ENCODE measurements around the gene C11orf87. TPM values are rescaled to one million over a fixed set of nuclear protein-coding genes. Genes with fewer than 3 reads are reported as not detected.

C11orf87 gene
- 8.6 and 9.0 TPM in 2 replicates for total RNA-seq
- long read RNA-seq, full-length matches to known transcripts: 5 of 14 reads
- long read RNA-seq, partial matches to known transcripts: 0 of 14 reads
- long read RNA-seq, other reads (novel, unspliced or antisense): 9 of 14 reads

DNA sequence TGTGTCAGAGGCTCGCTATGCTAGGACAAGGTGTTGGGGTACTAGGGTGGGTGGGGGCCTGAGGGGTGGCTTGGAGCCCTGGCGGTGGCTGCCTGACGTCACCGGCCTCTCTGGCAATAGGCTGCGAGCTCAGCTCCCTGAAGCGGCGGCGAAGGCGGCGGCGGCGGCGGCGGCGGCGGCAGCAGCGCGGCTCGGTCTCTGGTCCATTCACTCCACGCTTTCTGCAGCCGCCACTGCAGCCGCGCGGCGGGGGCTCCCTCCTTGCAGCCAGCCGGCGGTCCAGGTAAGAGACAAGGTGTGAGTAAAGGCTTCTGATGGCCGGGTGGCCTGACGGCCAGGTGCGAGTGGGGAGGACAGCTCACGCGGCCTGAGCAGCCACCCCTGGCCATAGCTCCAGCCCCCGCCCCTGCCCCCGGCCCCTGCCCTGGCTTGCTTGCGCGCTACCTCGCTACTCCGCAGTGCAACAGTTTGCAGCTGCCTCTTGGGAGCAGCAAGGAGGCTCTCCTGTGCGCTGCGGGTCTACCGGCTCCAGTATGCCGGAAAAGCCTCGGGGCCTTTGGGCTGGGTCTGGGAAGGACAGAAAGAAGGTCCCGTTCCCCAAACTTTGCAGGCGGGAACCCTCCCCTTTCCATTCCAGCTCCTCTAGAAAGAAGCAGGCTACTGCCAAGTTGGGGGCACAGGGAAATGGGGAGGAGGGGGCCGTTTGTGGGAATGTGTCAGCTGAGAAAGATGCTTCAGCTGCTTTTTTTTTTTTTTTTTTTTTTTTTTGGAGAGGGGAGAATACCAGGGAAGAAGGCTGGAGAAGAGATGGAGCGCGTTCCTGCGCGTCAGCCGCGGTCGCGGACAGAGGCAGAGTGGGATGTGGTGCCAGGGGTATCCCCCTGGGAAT, at the start of gene C11orf87:
C11orf87 (plus strand) TSS at position 210 of the 889 bp plus-strand sequence. CDS start 1,444 bp downstream, outside the sequence.
- H3K4me1 Mint-ChIP-seq (ENCODE audit: unreplicated experiment): peaks cover 18% of the 10 kb centered on the region
- H3K36me3 Mint-ChIP-seq (ENCODE audit: unreplicated experiment): no peaks in the 10 kb centered on the region
- H3K27me3 Mint-ChIP-seq (ENCODE audit: unreplicated experiment): peaks cover 4% of the 10 kb centered on the region
- DNase-seq (ENCODE audit: extremely low spot score, unreplicated experiment): no peak
- peak within 1 kb of the TSS; percentile 87 for H3K4me3 Mint-ChIP-seq (ENCODE audit: unreplicated experiment)
- H3K27ac Mint-ChIP-seq (ENCODE audit: unreplicated experiment): peak within 1 kb of the TSS; percentile 56
- H3K9me3 Mint-ChIP-seq (ENCODE audit: unreplicated experiment): no peaks in the 10 kb centered on the region
- TF ChIP-seq, protein P1, sequence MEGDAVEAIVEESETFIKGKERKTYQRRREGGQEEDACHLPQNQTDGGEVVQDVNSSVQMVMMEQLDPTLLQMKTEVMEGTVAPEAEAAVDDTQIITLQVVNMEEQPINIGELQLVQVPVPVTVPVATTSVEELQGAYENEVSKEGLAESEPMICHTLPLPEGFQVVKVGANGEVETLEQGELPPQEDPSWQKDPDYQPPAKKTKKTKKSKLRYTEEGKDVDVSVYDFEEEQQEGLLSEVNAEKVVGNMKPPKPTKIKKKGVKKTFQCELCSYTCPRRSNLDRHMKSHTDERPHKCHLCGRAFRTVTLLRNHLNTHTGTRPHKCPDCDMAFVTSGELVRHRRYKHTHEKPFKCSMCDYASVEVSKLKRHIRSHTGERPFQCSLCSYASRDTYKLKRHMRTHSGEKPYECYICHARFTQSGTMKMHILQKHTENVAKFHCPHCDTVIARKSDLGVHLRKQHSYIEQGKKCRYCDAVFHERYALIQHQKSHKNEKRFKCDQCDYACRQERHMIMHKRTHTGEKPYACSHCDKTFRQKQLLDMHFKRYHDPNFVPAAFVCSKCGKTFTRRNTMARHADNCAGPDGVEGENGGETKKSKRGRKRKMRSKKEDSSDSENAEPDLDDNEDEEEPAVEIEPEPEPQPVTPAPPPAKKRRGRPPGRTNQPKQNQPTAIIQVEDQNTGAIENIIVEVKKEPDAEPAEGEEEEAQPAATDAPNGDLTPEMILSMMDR (IDR thresholded peaks at IDR 0.05): no peak

DNA sequence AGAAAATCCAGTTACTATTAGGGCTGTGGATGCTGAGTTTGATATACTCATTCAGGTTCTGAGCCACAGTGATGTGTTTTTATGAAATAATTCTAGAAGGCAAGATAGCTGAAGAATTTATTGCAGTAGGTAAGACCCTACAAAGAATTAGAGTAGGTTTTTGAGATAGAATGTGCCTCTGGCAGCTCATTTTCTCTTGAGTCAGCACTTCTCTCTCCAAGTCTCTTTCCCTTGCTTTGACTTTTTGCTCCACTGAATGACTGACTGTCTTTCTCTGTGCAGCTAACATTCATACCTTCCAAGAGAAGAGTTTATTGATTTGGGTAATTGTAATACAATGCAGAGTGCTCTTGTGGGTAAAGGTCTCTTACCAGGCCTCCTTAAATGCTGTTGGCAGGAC, 48.0 kb upstream of the C11orf87 start:
- TF ChIP-seq, protein P1 (IDR thresholded peaks at IDR 0.05): no peak
- no peak for DNase-seq (ENCODE audit: extremely low spot score, unreplicated experiment)
- H3K36me3 Mint-ChIP-seq (ENCODE audit: unreplicated experiment): no peaks in the 10 kb centered on the region
- no peaks in the 10 kb centered on the region for H3K27me3 Mint-ChIP-seq (ENCODE audit: unreplicated experiment)
- H3K4me3 Mint-ChIP-seq (ENCODE audit: unreplicated experiment): no peak overlapping the region
- H3K4me1 Mint-ChIP-seq (ENCODE audit: unreplicated experiment): peaks cover 17% of the 10 kb centered on the region
- peaks cover 9% of the 10 kb centered on the region for H3K9me3 Mint-ChIP-seq (ENCODE audit: unreplicated experiment)
- no peak overlapping the region for H3K27ac Mint-ChIP-seq (ENCODE audit: unreplicated experiment)

DNA sequence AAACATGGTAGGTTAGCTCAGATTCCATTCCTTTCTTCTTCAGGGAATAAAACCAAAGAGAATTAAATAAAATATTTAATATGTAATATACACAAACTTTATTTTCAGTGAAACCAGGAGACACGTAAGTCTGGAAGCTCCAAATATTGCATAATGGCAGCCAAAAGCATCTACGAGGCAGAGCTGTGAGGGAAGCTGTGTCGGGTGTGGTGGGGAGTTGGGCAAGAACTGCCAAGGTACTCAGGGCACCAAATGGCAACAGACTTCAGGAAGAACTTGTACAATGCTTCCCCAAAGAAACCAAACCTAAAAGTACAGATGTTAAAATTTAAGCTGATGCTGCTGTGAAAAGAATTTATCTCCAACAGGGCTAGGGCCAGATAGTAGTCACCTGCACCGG, 47.5 kb upstream of the C11orf87 start:
- DNase-seq (ENCODE audit: extremely low spot score, unreplicated experiment): no peak
- Mint-ChIP-seq H3K9me3 (ENCODE audit: unreplicated experiment) (peaks cover 5% of the 10 kb centered on the region), H3K4me3 (ENCODE audit: unreplicated experiment) (no peak overlapping the region), H3K4me1 (ENCODE audit: unreplicated experiment) (peaks cover 17% of the 10 kb centered on the region), H3K27me3 (ENCODE audit: unreplicated experiment) (no peaks in the 10 kb centered on the region), H3K27ac (ENCODE audit: unreplicated experiment) (no peak overlapping the region), H3K36me3 (ENCODE audit: unreplicated experiment) (no peaks in the 10 kb centered on the region)
- TF ChIP-seq, protein P1 (IDR thresholded peaks at IDR 0.05): no peak

DNA sequence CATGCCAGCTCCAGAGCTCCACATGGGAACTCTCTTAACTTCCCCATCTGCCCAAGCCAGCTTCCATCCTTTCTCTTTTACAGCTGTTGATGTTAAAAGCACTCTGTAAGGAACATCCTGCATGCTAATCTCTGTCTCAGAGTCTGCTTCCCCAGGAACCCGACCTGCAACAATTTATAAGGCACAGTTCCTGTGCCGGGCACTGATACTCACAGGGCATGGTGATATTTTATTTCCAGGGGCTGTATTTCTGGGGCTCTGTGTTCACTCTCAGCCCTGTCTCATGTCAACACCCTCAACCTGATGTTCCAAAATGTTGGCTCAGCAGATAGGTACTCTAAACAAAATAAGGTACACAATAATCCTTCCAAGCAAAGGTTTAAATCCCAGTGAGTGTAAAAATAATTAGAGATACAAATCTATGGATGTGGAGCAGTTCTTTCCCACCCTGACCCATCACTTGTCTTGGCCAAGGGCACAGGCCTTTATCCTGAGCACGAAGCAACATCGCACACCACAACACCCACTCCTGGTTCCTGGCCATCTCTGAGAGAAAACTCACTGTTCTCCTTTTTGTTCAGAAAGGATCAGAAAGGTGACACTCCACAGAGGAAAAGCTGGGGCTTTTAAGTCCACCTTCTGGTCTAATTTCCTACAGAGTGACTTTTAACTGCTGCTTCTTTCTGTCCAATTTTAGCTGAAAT, 44.8 kb upstream of the C11orf87 start:
- Mint-ChIP-seq H3K4me3 (ENCODE audit: unreplicated experiment) (no peak overlapping the region), H3K27ac (ENCODE audit: unreplicated experiment) (no peak overlapping the region), H3K4me1 (ENCODE audit: unreplicated experiment) (peaks cover 8% of the 10 kb centered on the region), H3K36me3 (ENCODE audit: unreplicated experiment) (no peaks in the 10 kb centered on the region), H3K9me3 (ENCODE audit: unreplicated experiment) (peaks cover 6% of the 10 kb centered on the region), H3K27me3 (ENCODE audit: unreplicated experiment) (no peaks in the 10 kb centered on the region)
- TF ChIP-seq, protein P1 (IDR thresholded peaks at IDR 0.05): no peak
- DNase-seq (ENCODE audit: extremely low spot score, unreplicated experiment): no peak

DNA sequence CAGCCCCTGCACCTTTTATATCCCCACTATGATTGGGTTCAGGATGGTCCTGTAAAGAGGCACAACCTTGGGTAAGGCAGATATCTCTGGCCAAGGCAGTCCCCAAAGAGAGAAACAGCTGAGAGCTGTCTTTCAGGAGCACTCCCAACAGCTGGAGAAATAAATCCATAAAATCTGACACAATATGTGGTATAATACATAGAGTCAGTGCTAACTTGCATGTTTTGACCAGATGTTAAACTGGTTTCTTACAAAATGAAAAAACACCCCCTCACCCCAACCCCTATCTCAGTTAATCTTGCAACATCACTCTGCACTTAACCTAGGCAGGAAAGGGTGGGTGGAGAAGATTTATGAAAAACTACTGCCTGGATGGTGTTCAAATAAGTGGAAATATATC, 44.0 kb upstream of the C11orf87 start:
- no peaks in the 10 kb centered on the region for H3K27me3 Mint-ChIP-seq (ENCODE audit: unreplicated experiment)
- no peak overlapping the region for H3K27ac Mint-ChIP-seq (ENCODE audit: unreplicated experiment)
- H3K4me1 Mint-ChIP-seq (ENCODE audit: unreplicated experiment): peaks cover 2% of the 10 kb centered on the region
- no peak overlapping the region for H3K4me3 Mint-ChIP-seq (ENCODE audit: unreplicated experiment)
- H3K36me3 Mint-ChIP-seq (ENCODE audit: unreplicated experiment): no peaks in the 10 kb centered on the region
- peaks cover 7% of the 10 kb centered on the region for H3K9me3 Mint-ChIP-seq (ENCODE audit: unreplicated experiment)
- no peak for DNase-seq (ENCODE audit: extremely low spot score, unreplicated experiment)
- TF ChIP-seq, protein P1 (IDR thresholded peaks at IDR 0.05): no peak

Measured in osteocyte (in vitro differentiated cells).